EL (cell line): ENCODE measurements around the gene CCDC24.

Source experiments
- DNase-seq: peaks from one replicate; pipeline ENCODE4 v3.0.0-alpha.2; 2016

The CCDC24 gene

GRCh38 chr1:44027320-44027719 is 35.9 kb downstream of the CCDC24 start:
- no peak for DNase-seq

GRCh38 chr1:44029260-44029910 is 38.0 kb downstream of the CCDC24 start:
- DNase-seq: no peak

GRCh38 chr1:44029911-44030604 is 38.7 kb downstream of the CCDC24 start:
- DNase-seq: peak; percentile 90

GRCh38 chr1:44030605-44031251 is 39.3 kb downstream of the CCDC24 start:
- DNase-seq: peak; percentile 63

GRCh38 chr1:44031252-44032169 is 40.1 kb downstream of the CCDC24 start, which contains the start of gene SLC6A9:
Gene SLC6A9, minus strand, starts transcription at chr1:44031462. Its CDS starts 7,185 bp downstream, at chr1:44024277.
- DNase-seq: peak; percentile 84

- DNase-seq: no peak
Observed at GRCh38 chr1:44032170-44032790, 40.9 kb downstream of the CCDC24 start.

- no peak for DNase-seq
Observed at GRCh38 chr1:44033041-44033575, 41.7 kb downstream of the CCDC24 start.

GRCh38 chr1:44033756-44034155 is 42.4 kb downstream of the CCDC24 start:
- DNase-seq: no peak

GRCh38 chr1:44034423-44034822 is 43.0 kb downstream of the CCDC24 start:
- no peak for DNase-seq

- no peak for DNase-seq
Observed at GRCh38 chr1:44034976-44035716, 43.7 kb downstream of the CCDC24 start.

GRCh38 chr1:44035726-44036408 is 44.5 kb downstream of the CCDC24 start:
- DNase-seq: no peak

GRCh38 chr1:44036409-44037139 is 45.2 kb downstream of the CCDC24 start:
- DNase-seq: peak; percentile 77

- no peak for DNase-seq
Observed at GRCh38 chr1:44037154-44037553, 45.8 kb downstream of the CCDC24 start.

- peak; percentile 72 for DNase-seq
Observed at GRCh38 chr1:44038876-44039657, 47.7 kb downstream of the CCDC24 start.

- no peak for DNase-seq
Observed at GRCh38 chr1:44040418-44040817, 49.0 kb downstream of the CCDC24 start.

- no peak for DNase-seq
Observed at GRCh38 chr1:44040846-44041245, 49.4 kb downstream of the CCDC24 start.

- no peak for DNase-seq
Observed at GRCh38 chr1:44043176-44044070, 52.0 kb downstream of the CCDC24 start.
